NCI-H1694 treated with DMSO at 0.1 percent for 48 hours (cell line): ENCODE measurements around the gene AP2A1.
A peak's percentile ranks its signal among the peaks of the same experiment; 100 is the strongest.
"Not testable (repeated sequence)": the region's sequence is repeated elsewhere in the genome, so short reads cannot be mapped to it uniquely, and the experiment has no call there.

Experiments
- DNase-seq: peaks from one replicate; lab custom pipeline; 2025; lab: John Stamatoyannopoulos, UW

AP2A1 gene

GRCh38 chr19:49812997-49813861 is 46.4 kb downstream of the AP2A1 start, which contains the start of gene FUZ:
Gene FUZ (minus strand): TSS chr19:49813292. CDS start chr19:49813106, 186 bp downstream.
- DNase-seq = peak; percentile 97

- no peak for DNase-seq
These were observed 47.2 kb downstream of the AP2A1 start for GRCh38 chr19:49814010-49814409.

GRCh38 chr19:49816590-49816989 is 49.8 kb downstream of the AP2A1 start:
- no peak for DNase-seq

- DNase-seq = peak; percentile 85
These were observed 51.3 kb downstream of the AP2A1 start, which contains the start of gene MED25 for GRCh38 chr19:49817964-49818648. Gene MED25 (plus strand): TSS chr19:49818289. CDS start chr19:49818342, 53 bp downstream.

- DNase-seq = no peak
These were observed 52.0 kb downstream of the AP2A1 start for GRCh38 chr19:49818649-49819370.

- DNase-seq = not testable (repeated sequence)
These were observed 52.8 kb downstream of the AP2A1 start for GRCh38 chr19:49819452-49820115.

GRCh38 chr19:49820125-49820524 is 53.3 kb downstream of the AP2A1 start:
- DNase-seq = peak; percentile 14

GRCh38 chr19:49823472-49823871 is 56.7 kb downstream of the AP2A1 start:
- DNase-seq = no peak

GRCh38 chr19:49824662-49825061 is 57.9 kb downstream of the AP2A1 start:
- no peak for DNase-seq

GRCh38 chr19:49827034-49827433 is 60.2 kb downstream of the AP2A1 start:
- no peak for DNase-seq

GRCh38 chr19:49829200-49829599 is 62.4 kb downstream of the AP2A1 start:
- no peak for DNase-seq

- DNase-seq = no peak
These were observed 62.9 kb downstream of the AP2A1 start for GRCh38 chr19:49829721-49830120.

GRCh38 chr19:49830766-49831165 is 64.0 kb downstream of the AP2A1 start:
- no peak for DNase-seq

- DNase-seq = no peak
These were observed 64.8 kb downstream of the AP2A1 start for GRCh38 chr19:49831592-49831991.

GRCh38 chr19:49832556-49832955 is 65.8 kb downstream of the AP2A1 start:
- DNase-seq = no peak

- DNase-seq = no peak
These were observed 66.8 kb downstream of the AP2A1 start for GRCh38 chr19:49833599-49833998.

- no peak for DNase-seq
These were observed 68.8 kb downstream of the AP2A1 start for GRCh38 chr19:49835562-49835961.

GRCh38 chr19:49836176-49837008 is 69.6 kb downstream of the AP2A1 start:
- DNase-seq = no peak

- DNase-seq = no peak
These were observed 70.2 kb downstream of the AP2A1 start for GRCh38 chr19:49837009-49837310.

- no peak for DNase-seq
These were observed 70.6 kb downstream of the AP2A1 start for GRCh38 chr19:49837425-49837824.
